ENCODE results near the gene JARID2.
"Not testable (repeated sequence)": the region's sequence is repeated elsewhere in the genome, so short reads cannot be mapped to it uniquely, and the experiment has no call there.

Gene JARID2

DNA sequence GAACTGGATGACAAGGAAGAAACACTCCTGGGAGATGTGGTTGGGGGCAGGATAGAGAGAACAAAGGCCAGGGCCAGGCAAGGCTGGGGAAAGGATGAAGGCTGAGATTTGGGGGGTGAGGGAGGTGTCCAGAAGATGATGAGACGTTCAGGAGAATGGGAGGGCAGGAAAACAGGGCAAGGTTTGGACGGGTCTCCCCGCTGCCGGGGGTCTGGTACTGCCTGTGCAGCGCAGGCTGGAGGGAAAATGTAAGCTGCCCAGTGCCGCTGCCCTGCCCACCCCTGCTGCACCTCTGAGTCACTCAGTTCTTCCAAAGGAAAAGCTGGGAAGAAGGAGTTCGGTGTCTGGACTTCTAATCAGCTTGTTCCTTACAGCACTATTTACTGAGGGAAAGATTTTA lies 286.1 kb downstream of the JARID2 start:
- DNase-seq = no peak

DNA sequence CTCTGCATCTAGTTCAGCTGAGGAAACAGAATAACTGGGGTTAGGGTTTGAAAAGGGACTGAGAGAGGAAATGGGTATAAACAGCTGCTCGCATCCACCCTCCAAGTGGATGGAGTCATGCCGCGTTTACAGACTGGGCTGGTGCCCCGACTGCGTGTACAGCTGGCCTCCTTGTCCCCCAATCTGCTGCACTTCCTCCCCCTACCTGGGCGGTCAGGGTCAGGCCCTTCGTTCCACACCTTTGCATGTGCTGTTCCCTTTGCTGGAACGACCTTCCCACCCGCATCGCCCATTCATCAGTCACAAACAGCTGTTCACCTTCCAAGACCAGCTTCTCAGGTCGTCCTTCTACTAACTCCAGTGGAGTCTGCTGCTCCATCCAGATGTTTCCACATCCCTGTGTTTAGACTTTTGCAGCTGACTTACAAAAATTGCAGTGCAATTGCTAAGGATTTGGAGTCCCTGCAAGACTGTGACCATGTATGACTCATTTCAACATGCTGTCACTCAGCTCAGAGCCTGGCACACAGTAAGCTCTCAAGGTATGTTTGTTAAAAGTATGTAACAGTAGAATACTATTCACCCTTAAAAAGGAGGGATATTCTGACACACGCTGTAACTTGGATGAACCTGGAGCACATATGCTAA lies 287.6 kb downstream of the JARID2 start:
- no peak for DNase-seq

DNA sequence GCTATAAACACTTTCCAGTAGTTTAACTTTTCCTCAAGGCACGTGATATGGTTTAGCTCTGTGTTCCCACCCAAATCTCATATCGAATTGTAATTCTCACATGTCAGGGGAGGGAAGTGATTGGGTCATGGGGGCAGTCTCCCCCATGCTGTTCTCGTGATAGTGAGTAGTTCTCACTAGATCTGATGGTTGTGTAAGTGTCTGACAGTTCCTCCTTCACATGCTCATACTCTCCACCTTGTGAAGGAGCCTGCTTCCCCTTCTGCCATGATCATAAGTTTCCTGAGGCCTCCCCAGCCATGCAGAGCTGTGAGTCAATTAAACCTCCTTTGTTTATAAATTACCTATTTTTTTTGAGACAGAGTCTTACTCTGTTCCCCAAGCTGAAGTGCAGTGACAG lies 289.1 kb downstream of the JARID2 start:
- no peak for DNase-seq

DNA sequence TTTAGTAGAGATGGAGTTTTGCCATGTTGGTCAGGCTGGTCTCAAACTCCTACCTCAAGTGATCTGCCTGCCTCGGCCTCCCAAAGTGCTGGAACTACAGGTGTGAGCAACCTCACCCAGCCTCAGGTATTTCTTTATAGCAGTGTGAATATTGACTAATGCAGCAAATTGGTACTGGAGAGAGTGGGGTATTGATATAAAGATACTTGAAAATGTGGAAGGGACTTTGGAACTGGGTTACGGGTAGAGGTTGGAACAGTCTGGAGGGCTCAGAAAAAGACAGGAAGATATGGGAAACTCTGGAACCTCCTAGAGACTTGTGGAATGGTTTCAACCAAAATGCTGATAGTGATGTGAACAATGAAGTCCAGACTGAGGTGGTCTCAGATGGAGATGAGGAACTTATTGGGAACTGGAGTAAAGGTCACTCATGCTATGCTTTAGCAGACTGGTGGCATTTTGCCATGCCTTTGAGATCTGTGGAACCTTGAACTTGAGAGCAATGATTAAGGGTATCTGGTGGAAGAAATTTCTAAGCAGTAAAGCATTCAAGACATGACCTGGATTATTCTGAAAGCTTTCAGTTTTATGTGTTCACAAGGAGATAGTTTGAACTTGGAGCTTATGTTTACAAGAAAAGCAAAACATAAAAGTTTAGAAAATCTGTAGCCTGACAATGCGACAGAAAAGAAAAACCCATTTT lies 289.8 kb downstream of the JARID2 start:
- DNase-seq = no peak

DNA sequence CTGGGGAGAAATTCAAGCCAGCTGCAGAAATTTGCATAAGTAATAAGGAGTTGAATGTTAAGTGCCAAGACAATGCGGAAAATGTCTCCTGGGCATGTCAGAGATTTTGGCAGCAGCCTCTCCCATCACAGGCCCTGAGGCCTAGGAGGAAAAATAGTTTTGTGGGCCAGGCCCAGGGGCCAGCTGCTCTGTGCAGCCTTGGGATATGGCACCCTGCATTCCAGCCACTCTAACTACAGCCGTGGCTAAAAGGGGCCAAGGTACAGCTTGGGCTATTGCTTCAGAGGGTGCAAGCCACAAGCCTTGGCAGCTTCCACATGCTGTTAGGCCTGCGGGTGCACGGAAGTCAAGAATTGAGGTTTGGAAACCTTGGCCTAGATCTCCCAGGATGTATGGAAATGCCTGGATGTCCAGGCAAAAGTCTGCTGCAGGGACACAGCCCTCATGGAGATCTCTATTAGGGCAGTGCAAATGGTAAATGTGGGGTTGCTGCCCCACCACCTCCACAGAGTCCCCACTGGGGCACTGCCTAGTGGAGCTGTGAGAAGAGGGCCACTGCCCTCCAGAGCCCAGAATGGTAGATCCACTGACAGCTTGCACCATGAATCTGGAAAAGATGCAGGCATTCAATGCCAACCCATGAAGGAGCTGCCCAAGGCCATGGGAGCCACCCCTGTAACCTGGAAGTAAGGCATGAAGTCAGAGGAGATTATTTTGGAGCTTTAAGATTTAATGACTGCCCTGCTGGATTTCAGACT lies 290.5 kb downstream of the JARID2 start:
- DNase-seq = no peak

DNA sequence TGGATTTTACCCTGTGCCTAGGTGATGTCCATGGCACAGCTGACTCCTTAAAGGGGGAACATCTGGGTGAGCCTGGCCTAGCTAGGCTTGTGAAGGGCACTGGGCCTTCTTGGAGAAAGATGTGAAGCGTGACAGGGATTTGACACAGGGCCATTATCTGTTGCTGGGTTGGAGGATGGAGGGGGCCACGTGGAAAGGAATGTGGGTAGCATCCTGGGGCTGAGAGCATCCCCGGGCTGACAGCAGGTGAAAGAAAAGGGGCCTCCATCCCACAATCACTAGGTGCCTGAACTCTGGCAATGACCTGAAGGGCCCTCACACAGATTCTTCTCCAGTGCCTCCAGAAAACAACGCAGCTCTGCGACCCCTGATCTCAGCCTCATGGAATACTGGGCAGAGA lies 292.2 kb downstream of the JARID2 start:
- no peak for DNase-seq

DNA sequence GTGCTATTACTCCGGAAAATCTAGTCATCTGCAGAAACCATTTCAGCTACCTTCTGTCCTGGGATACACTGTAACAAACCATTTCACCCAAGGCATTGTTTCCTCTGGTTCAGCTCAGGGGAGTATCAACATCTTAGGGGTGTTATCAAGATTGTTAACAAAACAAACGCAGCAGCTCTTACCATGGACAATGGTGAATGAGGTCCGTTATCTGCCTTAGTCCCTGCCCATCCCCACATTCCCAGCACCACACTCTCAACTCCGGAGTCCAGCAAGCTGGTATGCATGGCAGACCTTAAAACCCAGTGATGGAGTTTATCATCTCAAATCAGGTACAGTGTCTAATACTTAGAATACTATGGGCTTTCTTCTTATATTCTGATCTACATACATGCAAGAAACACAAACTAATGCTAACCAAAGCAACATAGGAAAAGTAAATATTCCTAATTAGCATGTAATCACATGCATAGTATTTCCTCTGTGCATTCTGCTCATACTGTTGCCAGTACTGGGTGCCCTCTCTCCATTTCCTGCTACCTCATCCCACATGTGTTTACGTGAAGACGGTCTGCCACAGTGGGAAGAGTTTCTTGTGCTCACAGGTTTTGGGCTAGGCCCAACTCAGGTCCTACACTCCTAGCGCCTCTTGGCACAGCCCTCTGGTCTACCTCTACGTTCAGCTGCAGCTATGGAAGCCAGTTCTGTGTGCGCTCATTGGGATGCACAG lies 293.1 kb downstream of the JARID2 start:
- DNase-seq = no peak

DNA sequence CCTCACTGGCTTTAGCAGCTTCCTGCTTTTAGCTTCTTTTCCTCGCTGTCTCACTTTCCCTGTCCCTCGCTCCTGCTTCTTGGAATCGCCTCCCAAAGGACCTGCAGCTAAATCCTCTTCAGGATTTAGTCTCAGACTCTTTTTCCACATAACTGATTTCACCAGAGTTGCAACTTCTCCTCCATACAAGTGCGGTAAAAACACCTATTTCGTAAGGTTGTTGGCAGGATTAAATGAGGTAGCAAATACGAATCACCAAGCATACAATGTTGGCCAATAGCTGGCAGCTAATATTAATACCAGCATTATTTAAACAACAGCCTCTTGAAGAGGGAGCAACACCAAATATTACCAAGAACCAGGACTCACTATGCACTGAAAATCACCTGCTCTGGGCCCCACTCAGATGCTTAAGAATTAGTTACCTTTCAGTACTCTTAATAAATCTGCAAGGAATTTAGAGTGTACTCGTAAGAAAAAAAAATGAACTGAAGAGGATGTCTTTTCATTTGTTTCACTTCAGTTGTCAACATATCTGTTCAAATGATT lies 293.9 kb downstream of the JARID2 start:
- DNase-seq = no peak

DNA sequence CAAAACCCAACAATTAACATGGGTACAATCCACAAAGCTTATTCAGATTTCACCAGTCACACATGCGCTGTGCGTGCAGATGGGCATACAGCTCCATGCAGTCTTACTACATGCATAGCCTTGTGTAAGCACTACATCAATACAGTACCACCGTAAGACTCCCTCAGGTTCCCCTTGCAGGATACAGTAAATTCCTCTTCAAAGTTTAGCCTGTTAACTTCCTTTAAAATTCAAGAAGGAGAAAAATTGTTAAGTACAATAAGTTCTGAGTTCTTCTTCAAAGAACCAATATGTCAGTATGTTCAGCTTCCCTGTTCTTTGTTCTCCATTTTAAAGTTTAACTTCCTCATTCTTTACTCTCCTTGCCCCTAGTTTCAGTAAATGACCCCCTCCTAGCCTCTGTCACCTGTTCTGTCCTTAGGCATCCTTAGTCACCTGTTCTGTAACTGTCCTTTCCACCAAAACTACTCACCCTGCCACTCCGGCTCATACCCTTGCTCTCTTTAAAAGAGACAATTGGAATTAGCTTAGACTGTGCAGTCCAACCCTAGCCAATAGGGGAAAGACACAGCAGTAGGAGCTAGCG lies 297.6 kb downstream of the JARID2 start:
- not testable (repeated sequence) for DNase-seq

DNA sequence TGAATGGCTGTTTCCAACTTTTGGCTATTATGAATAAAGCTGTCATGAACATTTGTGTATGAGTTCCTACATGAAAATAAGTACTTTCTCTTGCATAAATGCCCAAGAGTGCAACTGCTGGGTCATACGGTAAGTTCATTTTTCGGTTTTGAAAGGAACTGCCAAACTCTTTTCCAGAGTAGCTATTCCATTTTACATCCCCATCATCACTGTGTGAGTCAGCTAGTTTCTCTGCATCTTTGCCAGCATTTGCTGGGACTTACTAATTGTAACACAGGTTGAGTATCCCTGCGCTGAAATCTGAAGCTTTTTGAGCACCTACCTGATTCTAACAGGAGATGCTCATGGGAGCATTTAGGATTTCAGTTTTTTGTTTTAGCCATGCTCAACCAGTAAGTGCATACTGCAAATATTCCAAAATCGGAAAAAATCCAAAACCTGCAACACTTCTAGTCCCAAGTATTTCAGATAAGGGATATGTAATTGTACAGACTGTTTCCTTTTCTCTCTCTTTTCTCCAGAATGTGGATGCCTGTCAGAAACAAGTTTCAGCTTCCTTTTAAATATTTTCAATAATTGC lies 298.5 kb downstream of the JARID2 start:
- DNase-seq = no peak

DNA sequence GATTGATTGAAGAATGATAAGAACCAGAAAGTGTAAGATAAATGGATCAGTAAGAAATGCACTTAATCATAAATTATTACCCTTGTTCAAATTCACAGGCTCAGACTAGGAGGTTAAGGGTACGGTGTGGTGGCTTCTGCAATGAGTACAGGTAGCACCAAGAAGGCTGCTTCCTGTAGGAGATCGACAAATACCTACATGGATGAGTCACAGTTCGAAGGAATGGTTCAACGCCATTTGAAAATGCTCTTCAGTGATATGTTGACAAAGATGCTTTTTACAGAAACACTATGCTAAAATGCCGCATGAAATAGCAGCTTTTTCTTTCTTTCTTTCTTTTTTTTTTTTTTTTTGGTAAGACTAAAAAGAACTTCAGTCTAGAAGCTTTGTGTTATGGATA lies 300.7 kb downstream of the JARID2 start:
- DNase-seq = no peak

DNA sequence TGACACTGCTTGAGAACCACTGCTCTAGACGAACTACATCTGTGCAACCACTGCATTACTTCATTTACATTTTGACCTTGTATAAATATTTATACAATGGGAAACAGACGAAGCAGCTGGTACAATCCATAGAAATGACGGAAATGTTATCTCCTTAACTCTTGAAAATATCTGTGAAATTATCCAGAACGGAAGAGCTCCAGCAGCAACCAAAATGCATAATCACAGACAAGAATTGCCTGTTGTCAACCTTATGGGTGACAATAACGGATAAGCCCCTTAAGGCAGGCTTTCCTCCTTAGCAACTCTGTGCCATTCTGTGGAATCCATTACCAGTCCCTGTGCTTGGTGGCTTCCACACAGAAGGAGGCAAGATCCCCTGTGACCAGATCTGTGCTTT lies 301.5 kb downstream of the JARID2 start:
- DNase-seq = no peak

DNA sequence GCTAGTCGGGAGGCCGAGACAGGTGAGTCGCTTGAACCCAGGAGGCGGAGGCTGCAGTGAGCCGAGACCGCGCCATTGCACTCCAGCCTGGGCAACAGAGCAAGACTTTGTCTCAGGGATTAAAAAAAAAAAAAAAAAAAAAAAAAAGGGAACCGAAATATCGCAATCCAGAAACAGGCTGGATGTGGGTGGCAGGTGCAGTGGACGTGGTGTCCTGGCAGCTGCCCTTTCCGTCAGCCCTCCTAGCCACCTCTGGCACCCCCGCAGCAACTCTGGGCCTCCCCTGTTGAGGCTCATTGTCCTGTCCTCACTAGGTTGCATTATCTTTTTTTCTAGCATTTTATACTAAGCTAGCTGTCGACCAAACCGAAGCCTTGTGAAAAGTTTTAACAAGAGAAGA lies 303.5 kb downstream of the JARID2 start:
- no peak for DNase-seq

DNA sequence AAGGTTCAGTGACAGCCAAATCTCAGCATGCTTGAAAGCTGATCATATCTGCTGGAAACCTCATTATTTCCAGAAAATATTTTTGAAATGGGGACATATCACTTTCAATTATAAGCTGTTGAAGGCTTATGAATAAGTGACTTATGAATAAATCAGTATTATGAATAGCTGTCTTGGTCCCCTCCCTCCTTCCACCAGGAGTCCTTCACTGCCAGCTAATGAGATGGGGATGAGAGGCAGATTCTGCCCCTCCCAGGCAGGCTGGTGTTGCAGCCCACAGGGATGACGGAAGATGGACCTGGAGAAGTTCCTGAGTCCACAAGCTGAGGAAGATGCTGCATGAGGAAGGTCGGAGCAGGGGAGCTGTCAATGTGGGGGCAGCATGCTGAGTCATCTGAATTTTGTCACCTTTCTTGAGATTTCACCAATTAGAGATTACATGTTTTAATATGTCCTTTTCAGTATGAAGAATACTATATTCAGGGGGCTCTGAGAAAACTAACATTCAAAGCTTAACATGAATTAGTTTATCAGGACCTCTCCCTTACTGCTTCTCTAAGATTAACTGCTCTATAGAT lies 304.8 kb downstream of the JARID2 start:
- DNase-seq = no peak

DNA sequence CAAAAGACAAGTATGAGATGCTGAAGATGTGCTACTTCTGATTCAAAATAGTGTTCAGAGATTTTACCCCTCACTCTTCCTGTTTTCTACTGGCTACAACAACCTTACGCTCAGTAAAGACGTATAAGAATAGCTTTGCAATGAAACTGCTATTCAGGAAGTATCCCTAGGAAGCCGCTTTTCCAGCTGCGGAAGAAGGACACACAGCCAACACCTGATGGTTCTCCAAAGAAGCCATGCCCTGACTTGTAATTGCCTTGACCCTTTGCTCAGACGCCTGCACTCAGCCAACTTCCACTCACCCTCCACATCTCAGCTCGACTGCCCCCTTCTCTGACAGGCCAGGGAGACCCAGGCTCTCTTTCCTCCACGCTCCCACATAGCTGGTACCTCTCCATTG lies 305.4 kb downstream of the JARID2 start:
- DNase-seq = no peak

DNA sequence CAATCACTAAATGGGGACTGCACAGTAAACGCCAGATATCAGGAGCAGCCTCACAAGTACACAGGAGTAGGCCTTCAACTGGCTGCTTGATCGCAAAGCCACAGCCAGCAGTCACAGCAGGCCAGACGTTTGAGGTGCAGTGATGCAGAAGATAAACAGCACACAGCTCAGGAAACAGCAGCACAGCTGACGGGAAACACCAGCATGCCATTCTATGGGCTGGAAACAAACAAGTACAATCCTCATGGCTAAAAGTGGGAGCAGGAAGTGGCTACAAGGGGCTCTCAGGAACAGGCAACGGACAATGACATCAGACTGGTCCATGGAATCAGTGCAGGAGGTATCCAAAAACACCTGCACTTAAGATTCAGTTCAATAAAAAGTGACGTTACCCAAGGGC lies 305.9 kb downstream of the JARID2 start:
- no peak for DNase-seq

DNA sequence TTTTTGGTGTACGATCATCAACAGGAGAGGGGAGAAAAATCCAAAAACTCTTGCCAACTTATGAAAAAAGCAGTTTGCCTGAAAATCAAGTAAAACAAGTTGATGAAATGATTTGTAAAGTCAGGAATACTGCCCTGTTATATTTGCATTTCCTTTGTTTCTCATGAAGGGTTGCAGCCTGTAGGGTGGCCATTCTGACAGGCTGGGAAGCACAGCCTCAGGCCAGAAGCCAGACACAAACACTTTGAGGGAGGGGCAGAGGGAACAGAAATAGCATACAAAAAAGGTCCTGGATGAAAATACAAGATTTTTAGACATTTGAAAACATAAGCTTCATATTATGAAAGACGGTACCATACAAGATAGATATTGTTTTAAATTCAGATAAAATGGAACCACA lies 307.2 kb downstream of the JARID2 start:
- no peak for DNase-seq

DNA sequence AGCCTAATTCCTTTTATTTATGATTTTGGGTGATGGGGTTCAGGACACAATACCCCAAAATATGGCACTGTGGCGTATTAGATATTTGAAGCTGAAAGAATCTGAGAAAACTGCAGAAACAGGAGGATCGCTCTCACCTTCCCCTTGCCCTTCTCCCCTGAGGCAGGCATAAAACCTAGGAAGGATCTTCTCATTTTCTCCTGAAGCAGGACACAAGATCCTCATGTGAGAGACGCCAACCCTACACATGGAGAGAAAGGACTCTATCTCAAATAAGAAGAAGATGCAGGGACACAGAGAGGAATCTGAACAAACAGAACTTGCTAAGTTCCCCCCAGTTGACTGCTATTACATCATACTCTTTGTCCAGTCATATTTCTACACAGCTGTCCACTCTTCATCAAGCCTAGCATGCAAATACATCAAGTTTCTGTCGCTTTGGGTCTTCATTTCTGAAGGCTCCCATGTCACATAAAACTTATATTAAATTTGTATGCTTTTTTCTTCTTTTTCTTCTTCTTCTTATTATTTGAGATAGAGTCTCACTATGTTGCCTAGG lies 307.9 kb downstream of the JARID2 start:
- DNase-seq = no peak

DNA sequence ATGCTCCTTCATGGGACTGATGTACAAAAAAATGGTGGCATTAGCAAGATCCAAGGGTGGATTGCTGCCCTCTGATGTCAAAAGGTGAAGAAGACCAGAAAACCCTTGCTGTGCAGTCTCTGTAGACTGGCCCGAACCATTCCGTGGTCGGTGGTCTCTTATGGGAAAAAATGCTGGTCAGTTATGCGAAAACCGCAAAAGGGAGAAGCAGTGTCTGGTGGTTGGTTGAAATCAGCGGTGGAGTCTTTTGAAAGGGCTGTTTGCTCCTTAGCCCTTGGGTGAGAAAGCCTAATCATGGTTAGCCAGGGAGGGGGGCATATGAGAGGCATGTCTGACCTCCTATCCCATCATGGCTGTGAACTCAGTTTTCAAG lies 308.8 kb downstream of the JARID2 start:
- no peak for DNase-seq

DNA sequence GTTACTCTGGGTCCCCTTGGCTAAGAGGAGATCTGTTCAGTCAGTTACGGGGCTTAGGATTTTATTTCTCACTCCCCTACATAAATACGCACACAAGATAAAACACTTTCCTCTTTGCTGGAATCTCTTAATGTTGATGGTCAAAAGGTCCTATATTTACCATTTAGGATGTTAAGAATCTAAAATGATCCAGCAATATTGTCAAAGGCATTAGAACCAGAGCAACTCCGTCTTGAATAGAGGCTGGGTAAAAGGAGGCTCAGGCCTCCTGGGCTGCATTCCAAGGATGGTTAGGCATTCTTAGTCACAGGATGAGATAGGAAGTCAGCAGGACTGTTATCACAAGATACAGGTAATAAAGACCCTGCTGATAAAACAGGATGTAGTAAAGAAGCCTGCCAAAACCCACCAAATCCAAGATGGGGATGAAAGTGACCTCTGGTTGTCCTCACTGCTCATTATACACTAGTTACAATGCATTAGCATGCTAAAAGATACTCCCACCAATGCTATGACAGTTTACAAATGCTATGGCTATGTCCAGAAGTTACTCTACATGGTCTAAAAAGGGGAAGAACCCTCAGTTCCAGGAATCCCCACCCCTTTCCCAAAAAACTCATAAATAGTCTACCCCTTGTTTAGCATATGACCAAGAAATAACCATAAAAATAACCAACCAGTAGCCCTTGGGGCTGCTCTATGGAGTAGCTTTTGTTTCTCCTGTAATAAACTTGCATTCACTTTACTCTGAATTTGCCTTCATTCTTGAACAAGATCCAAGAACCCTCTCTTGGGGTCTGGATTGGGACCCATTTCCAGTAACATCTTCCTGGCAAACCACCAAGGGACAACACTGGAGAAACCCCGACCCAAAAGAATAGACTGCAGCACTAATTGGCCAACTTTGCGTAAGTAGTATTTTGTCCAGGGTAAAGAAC lies 309.5 kb downstream of the JARID2 start:
- DNase-seq = no peak

DNA sequence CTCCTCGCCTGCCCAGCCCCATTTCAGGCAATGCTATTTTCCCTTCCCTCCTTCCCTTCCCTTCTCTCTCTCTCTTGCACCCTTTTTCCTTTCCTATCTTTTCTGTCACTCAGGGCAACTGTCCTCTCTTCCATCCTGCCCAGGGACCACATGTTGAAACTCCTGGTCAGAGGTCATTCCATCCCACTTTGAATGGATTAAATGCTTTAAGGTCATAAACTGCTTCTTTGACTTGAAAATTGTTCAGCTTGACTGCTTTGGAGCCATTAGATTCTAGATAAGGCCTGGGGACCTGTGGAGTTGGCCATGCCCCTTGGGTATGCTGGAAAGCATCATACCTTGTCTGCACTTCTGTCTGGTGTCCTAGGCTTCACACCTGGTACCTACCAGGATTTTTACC lies 310.8 kb downstream of the JARID2 start:
- DNase-seq = no peak
